ENCODE measurements around the gene MAP4K1.

MAP4K1 gene

GRCh38 chr19:38616265-38616664 is 1.5 kb downstream of the MAP4K1 start:
- TF ChIP-seq PRDM10 (tag by site-specific recombination; IDR thresholded peaks at IDR 0.05) (no peak), ZNF510 (tag by site-specific recombination; IDR thresholded peaks at IDR 0.05; ENCODE audit: insufficient replicate concordance) (no peak), ZNF174 (tag by site-specific recombination; IDR thresholded peaks at IDR 0.05) (no peak), ZSCAN23 (tag by site-specific recombination; IDR thresholded peaks at IDR 0.05) (no peak), ZNF335 (tag by site-specific recombination; conservative IDR thresholded peaks at IDR 0.05) (no peak), ZSCAN16 (tag by site-specific recombination; IDR thresholded peaks at IDR 0.05) (no peak), ZNF571 (tag by site-specific recombination; IDR thresholded peaks at IDR 0.05) (no peak), ZNF311 (tag by site-specific recombination; IDR thresholded peaks at IDR 0.05; ENCODE audit: borderline replicate concordance) (no peak), ZNF221 (tag by site-specific recombination; IDR thresholded peaks at IDR 0.05; ENCODE audit: borderline replicate concordance) (no peak), ZNF24 (tag by site-specific recombination; IDR thresholded peaks at IDR 0.05) (no peak), ZNF626 (tag by site-specific recombination; IDR thresholded peaks at IDR 0.05) (no peak), ZNF169 (tag by site-specific recombination; IDR thresholded peaks at IDR 0.05) (no peak), ZNF701 (tag by site-specific recombination; IDR thresholded peaks at IDR 0.05) (no peak), ZNF416 (tag by site-specific recombination; IDR thresholded peaks at IDR 0.05) (no peak), ZNF112 (tag by site-specific recombination; IDR thresholded peaks at IDR 0.05) (no peak), ZNF223 (tag by site-specific recombination; IDR thresholded peaks at IDR 0.05) (no peak), ZNF621 (tag by site-specific recombination; IDR thresholded peaks at IDR 0.05) (no peak)
- TF ChIP-seq, protein P1, sequence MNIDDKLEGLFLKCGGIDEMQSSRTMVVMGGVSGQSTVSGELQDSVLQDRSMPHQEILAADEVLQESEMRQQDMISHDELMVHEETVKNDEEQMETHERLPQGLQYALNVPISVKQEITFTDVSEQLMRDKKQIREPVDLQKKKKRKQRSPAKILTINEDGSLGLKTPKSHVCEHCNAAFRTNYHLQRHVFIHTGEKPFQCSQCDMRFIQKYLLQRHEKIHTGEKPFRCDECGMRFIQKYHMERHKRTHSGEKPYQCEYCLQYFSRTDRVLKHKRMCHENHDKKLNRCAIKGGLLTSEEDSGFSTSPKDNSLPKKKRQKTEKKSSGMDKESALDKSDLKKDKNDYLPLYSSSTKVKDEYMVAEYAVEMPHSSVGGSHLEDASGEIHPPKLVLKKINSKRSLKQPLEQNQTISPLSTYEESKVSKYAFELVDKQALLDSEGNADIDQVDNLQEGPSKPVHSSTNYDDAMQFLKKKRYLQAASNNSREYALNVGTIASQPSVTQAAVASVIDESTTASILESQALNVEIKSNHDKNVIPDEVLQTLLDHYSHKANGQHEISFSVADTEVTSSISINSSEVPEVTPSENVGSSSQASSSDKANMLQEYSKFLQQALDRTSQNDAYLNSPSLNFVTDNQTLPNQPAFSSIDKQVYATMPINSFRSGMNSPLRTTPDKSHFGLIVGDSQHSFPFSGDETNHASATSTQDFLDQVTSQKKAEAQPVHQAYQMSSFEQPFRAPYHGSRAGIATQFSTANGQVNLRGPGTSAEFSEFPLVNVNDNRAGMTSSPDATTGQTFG (tag by site-specific recombination; IDR thresholded peaks at IDR 0.05; ENCODE audit: borderline replicate concordance), result no peak
- TF ChIP-seq, protein P2, sequence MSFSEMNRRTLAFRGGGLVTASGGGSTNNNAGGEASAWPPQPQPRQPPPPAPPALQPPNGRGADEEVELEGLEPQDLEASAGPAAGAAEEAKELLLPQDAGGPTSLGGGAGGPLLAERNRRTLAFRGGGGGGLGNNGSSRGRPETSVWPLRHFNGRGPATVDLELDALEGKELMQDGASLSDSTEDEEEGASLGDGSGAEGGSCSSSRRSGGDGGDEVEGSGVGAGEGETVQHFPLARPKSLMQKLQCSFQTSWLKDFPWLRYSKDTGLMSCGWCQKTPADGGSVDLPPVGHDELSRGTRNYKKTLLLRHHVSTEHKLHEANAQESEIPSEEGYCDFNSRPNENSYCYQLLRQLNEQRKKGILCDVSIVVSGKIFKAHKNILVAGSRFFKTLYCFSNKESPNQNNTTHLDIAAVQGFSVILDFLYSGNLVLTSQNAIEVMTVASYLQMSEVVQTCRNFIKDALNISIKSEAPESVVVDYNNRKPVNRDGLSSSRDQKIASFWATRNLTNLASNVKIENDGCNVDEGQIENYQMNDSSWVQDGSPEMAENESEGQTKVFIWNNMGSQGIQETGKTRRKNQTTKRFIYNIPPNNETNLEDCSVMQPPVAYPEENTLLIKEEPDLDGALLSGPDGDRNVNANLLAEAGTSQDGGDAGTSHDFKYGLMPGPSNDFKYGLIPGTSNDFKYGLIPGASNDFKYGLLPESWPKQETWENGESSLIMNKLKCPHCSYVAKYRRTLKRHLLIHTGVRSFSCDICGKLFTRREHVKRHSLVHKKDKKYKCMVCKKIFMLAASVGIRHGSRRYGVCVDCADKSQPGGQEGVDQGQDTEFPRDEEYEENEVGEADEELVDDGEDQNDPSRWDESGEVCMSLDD (tag by site-specific recombination; IDR thresholded peaks at IDR 0.05), result no peak
- TF ChIP-seq, protein P3, sequence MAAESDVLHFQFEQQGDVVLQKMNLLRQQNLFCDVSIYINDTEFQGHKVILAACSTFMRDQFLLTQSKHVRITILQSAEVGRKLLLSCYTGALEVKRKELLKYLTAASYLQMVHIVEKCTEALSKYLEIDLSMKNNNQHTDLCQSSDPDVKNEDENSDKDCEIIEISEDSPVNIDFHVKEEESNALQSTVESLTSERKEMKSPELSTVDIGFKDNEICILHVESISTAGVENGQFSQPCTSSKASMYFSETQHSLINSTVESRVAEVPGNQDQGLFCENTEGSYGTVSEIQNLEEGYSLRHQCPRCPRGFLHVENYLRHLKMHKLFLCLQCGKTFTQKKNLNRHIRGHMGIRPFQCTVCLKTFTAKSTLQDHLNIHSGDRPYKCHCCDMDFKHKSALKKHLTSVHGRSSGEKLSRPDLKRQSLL (tag by site-specific recombination; IDR thresholded peaks at IDR 0.05), result no peak
- POLR2A ChIA-PET, result interaction anchor here (2.6 kb wide), 1 partner anchor 20 kb away, joined by 8 read pairs; no protein-coding TSS in a partner anchor
- peaks cover 13 to 17% of the 10 kb centered on the region in 2 experiments for H3K36me3 ChIP-seq (ENCODE audit: control insufficient read depth in 2 of 2, insufficient read depth in 1 of 2, low read length in 2 of 2)
- CTCF ChIA-PET, result interaction anchor here (0.6 kb wide), 1 partner anchor 272 kb away, joined by 4 read pairs; no protein-coding TSS in a partner anchor
- no peaks in the 10 kb centered on the region for H3K9me3 ChIP-seq (ENCODE audit: control insufficient read depth, insufficient read depth, low read depth, low read length)
- H3K27ac ChIP-seq (ENCODE audit: extremely low read depth, low read depth, low read length), result no peak overlapping the region
- H3K4me3 ChIP-seq (ENCODE audit: low read depth, low read length), result no peak overlapping the region
- H3K4me1 ChIP-seq (ENCODE audit: control insufficient read depth, insufficient read depth, low read length), result peaks cover 16% of the 10 kb centered on the region
